ENCODE measurements around the gene CDC42BPG.

Gene CDC42BPG

DNA sequence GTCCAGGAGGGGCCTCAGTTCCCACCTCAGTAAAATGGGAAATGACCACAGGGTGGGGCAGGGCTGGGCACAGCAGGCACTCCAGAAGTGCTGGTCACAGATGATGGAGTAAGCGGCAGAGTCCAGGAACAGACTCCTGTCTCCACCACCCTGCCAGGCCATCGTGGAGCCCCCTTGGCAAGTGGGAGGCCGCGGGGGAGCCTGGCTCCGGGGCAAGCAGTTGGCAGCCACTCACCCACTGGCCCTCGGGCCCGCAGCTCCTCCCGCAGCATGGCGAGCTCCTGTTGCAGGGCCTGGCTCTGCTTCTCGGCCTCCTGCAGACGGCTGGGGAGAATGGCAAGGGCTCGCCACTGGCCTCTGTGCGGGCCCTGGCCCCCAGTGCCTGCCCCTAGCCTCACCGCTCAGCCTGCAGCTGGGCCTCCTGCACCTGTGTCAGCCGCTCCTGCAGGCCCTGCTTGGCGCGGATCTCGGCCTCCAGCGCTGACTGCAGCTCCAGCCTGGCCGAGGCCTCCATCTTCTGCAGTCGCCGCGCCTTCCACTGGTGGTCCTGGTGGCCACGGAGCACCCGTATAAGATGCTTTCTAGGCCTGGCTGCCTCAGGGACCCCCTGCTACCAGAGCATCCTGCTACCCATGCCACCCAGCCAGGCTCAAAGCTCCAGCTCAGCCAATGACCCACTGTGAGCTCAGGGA lies 10.3 kb downstream of the CDC42BPG start:
- H3K4me3 ChIP-seq (ENCODE audit: low read depth, low read length), result no peak overlapping the region
- TF ChIP-seq, protein P1, sequence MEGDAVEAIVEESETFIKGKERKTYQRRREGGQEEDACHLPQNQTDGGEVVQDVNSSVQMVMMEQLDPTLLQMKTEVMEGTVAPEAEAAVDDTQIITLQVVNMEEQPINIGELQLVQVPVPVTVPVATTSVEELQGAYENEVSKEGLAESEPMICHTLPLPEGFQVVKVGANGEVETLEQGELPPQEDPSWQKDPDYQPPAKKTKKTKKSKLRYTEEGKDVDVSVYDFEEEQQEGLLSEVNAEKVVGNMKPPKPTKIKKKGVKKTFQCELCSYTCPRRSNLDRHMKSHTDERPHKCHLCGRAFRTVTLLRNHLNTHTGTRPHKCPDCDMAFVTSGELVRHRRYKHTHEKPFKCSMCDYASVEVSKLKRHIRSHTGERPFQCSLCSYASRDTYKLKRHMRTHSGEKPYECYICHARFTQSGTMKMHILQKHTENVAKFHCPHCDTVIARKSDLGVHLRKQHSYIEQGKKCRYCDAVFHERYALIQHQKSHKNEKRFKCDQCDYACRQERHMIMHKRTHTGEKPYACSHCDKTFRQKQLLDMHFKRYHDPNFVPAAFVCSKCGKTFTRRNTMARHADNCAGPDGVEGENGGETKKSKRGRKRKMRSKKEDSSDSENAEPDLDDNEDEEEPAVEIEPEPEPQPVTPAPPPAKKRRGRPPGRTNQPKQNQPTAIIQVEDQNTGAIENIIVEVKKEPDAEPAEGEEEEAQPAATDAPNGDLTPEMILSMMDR (IDR thresholded peaks at IDR 0.05; ENCODE audit: low read depth, low read length), result no peak

DNA sequence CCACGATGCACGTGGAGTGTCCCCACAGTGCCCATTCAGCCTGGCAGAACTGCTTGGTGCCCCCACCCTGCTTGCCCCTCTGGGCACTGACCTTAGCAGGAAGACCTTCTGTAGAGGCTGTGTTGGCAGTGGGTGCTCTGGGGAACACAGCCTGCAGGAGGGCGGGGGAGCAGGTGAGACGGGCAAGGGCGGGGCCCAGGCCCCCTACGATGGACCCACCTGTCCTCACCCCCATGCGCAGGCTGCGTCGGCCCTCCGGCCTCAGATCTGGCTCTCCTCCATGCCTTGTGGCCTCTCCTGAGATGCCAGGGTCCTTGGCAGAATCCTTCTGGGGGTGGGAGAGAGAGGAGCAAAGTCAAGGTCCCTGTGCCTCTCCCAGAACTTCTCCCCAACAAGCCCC lies 10.9 kb downstream of the CDC42BPG start:
- TF ChIP-seq, protein P1 (IDR thresholded peaks at IDR 0.05; ENCODE audit: low read depth, low read length), result no peak
- H3K4me3 ChIP-seq (ENCODE audit: low read depth, low read length), result no peak overlapping the region

DNA sequence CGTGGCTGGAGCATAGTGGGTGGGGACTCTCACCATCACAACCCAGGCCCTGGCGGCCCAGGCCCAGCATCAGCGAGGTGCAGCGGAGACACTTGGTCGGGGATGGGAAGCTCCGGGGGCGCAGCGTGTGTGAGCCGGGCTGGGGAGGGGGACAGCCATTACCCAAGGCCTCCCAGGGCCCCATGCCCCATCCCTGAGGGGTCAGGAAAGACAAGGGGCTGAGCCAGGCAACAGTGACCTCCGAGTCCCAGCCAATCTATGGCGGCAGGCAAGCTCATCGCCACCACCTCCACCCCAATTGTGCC lies 11.3 kb downstream of the CDC42BPG start:
- no peak overlapping the region for H3K4me3 ChIP-seq (ENCODE audit: low read depth, low read length)
- TF ChIP-seq, protein P1 (IDR thresholded peaks at IDR 0.05; ENCODE audit: low read depth, low read length), result no peak

DNA sequence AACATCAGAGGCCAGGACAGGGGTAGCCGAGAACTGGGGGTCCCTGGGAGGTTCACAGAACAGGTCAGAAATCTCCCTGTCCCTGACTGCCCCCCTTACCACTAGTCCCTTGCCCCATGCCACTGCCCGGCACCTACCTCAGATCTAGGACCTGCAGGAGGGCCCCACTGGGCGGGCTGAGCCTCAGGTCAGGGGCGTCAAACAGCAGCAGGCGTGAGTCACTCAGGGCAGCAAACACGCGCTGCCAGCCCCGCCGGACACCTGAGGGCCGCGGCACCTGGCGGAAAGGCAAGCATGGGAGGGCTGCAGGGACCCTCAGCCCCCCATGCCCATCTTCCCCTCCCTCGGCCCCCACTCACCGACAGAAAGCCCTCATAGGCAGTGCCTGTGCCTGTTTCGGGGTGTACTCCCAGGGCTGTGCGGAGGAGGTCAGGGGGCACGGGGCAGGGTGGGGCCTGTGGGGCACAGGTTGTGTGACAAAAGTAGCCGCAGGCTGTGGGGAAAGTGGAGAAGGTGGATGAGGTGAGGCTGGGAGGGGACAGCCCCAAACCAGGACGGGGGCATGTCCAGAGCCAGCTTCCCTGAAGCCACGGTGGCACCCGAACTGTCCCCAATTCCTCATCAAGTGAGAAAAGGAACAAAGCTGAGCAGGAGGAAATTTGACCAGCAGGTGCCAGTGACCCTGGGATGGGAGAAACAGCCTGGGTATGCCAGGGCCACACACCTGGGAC lies 11.8 kb downstream of the CDC42BPG start:
- TF ChIP-seq, protein P1 (IDR thresholded peaks at IDR 0.05; ENCODE audit: low read depth, low read length), result no peak
- no peak overlapping the region for H3K4me3 ChIP-seq (ENCODE audit: low read depth, low read length)

DNA sequence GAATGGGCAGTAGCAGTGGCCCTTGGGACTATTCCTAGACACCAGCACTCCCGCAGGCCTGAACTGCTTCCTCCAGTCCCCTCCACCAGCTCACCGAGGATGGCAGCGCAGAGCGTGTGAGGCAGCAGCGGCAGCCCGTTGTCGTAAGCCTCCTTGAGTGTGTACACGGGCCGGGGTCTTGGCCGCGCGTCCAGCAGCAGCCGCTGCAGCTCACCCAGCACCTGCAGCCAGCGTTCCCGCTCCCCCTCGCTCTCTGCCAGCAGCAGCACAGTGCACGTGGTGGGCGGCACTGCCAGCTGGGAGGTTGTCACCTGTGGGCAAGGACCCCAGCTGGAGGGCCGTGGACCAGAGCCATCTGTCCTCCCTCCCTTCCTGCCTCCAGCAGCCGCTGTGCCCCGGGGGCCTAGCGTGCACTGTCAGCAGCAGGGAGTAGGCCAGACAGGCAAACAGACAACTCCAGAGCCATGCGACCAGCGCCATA lies 13.0 kb downstream of the CDC42BPG start:
- H3K4me3 ChIP-seq (ENCODE audit: low read depth, low read length), result no peak overlapping the region

DNA sequence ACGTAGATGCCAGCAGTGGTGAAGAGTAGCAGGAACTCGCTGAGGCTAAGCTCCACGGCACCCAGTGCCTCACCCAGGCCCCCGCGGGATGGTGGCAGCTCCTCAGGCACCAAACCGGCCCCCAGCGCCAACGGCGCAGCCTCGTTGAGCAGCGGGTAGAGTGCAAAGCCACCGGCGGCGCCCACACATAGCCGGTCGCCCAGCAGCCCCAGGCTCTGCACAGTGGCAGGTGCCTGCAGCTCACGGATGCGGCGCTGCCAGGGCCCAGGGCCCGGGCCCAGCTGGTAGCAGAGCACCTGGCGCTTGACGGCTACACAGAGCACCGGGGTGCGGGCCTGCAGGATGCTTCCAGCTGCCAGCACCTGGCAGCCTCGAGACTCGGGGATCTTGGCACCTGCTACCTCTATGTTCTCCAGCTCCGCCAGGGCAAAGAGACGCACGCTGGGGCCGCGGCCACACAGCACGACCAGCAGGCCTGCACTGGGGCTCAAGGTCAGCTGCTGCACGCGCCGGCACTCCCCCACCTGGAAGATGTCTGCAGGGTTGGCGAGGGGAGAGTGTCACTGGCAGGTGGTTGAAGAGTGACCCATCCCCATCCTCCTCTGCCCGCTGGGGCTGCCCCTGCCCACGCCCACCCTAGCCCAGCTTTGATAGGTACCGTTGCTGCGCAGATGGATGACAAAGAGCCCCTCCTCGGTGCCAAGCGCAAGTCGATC lies 14.8 kb downstream of the CDC42BPG start:
- TF ChIP-seq, protein P1 (IDR thresholded peaks at IDR 0.05; ENCODE audit: low read depth, low read length), result no peak
- no peak overlapping the region for H3K4me3 ChIP-seq (ENCODE audit: low read depth, low read length)

More for the DNA sequence above, 13.0 kb downstream of the CDC42BPG start:
- TF ChIP-seq, protein P1 (IDR thresholded peaks at IDR 0.05; ENCODE audit: low read depth, low read length), result no peak

DNA sequence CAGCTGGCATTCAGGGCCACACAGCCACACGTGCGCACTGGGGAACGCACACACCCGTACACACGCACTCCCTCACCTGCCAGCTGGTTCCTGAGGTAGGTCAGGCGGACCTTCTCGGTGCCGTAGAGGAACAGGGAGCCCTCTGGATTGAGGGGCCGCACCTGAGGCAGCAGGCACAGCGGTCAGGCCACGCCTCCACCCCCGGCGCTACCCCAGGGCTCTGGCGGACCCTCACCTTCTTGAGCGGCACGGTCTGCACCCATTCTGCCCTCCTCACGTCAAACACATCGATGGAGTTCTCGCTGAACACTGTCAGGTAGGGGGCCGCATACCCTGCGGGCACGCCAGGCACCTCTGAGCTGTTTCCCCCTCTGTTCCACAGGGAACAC lies 17.0 kb downstream of the CDC42BPG start:
- no peak overlapping the region for H3K4me3 ChIP-seq (ENCODE audit: low read depth, low read length)
- TF ChIP-seq, protein P1 (IDR thresholded peaks at IDR 0.05; ENCODE audit: low read depth, low read length), result no peak

Data from WI38 (cell line).